Measurements from ENCODE around the gene NCAPG2. TPM values are rescaled to one million over a fixed set of nuclear protein-coding genes. Genes with fewer than 3 reads are reported as not detected.

The NCAPG2 gene
- total RNA-seq, 1 experiment from 2014 or later: 27.4 TPM

GRCh38 chr7:158587162-158588084, 117.2 kb downstream of the NCAPG2 start, which contains the start of gene PTPRN2:
Gene PTPRN2 (minus strand): TSS chr7:158587823.
- intact Hi-C loops (cut with micrococcal nuclease): no loop called here
- Mint-ChIP-seq H3K9me3 (ENCODE audit: unreplicated experiment) (no peaks in the 10 kb centered on the region), H3K27ac (ENCODE audit: low read depth, unreplicated experiment) (no peak within 1 kb of the TSS), H3K4me3 (ENCODE audit: unreplicated experiment) (no peak within 1 kb of the TSS), H3K4me1 (ENCODE audit: insufficient read depth, unreplicated experiment) (peaks cover 12% of the 10 kb centered on the region), H3K27me3 (ENCODE audit: insufficient read depth, unreplicated experiment) (peaks cover 10% of the 10 kb centered on the region), H3K36me3 (ENCODE audit: insufficient read depth, unreplicated experiment) (no peaks in the 10 kb centered on the region)
- no peak for DNase-seq (ENCODE audit: unreplicated experiment)
- ChIA-PET CTCF (no interaction called here), POLR2A (no interaction called here)
- no TSS peak for BruUV-seq (replicated peaks)
- TF ChIP-seq CTCF (IDR thresholded peaks at IDR 0.05; ENCODE audit: unreplicated experiment): no peak

GRCh38 chr7:158586499-158587161, 118.0 kb downstream of the NCAPG2 start:
- no peak overlapping the region for H3K27ac Mint-ChIP-seq (ENCODE audit: low read depth, unreplicated experiment)
- intact Hi-C loops (cut with micrococcal nuclease): no loop called here
- POLR2A ChIA-PET: no interaction called here
- H3K9me3 Mint-ChIP-seq (ENCODE audit: unreplicated experiment): no peaks in the 10 kb centered on the region
- BruUV-seq (replicated peaks): no TSS peak
- CTCF ChIA-PET: interaction anchor here (1.2 kb wide), 1 partner anchor 63 kb away, joined by 3 read pairs; no protein-coding TSS in a partner anchor
- no peak for DNase-seq (ENCODE audit: unreplicated experiment)
- no peak overlapping the region for H3K4me3 Mint-ChIP-seq (ENCODE audit: unreplicated experiment)
- H3K27me3 Mint-ChIP-seq (ENCODE audit: insufficient read depth, unreplicated experiment): peaks cover 10% of the 10 kb centered on the region
- H3K36me3 Mint-ChIP-seq (ENCODE audit: insufficient read depth, unreplicated experiment): no peaks in the 10 kb centered on the region
- TF ChIP-seq CTCF (IDR thresholded peaks at IDR 0.05; ENCODE audit: unreplicated experiment): no peak
- H3K4me1 Mint-ChIP-seq (ENCODE audit: insufficient read depth, unreplicated experiment): peaks cover 18% of the 10 kb centered on the region

GRCh38 chr7:158585721-158586498, 118.7 kb downstream of the NCAPG2 start:
- no peak overlapping the region for H3K4me3 Mint-ChIP-seq (ENCODE audit: unreplicated experiment)
- no peak overlapping the region for H3K27ac Mint-ChIP-seq (ENCODE audit: low read depth, unreplicated experiment)

More at GRCh38 chr7:158585721-158586498, 118.7 kb downstream of the NCAPG2 start:
- ChIA-PET CTCF (interaction anchor here (0.5 to 1.2 kb wide), 2 partner anchors 58 to 64 kb away, joined by 3 read pairs; no protein-coding TSS in a partner anchor), POLR2A (no interaction called here)
- H3K27me3 Mint-ChIP-seq (ENCODE audit: insufficient read depth, unreplicated experiment): peaks cover 10% of the 10 kb centered on the region
- peaks cover 20% of the 10 kb centered on the region for H3K4me1 Mint-ChIP-seq (ENCODE audit: insufficient read depth, unreplicated experiment)
- no peak for TF ChIP-seq CTCF (IDR thresholded peaks at IDR 0.05; ENCODE audit: unreplicated experiment)
- no TSS peak for BruUV-seq (replicated peaks)
- intact Hi-C loops (cut with micrococcal nuclease): no loop called here
- no peaks in the 10 kb centered on the region for H3K9me3 Mint-ChIP-seq (ENCODE audit: unreplicated experiment)
- no peak for DNase-seq (ENCODE audit: unreplicated experiment)
- H3K36me3 Mint-ChIP-seq (ENCODE audit: insufficient read depth, unreplicated experiment): no peaks in the 10 kb centered on the region

Measured in MCF 10A (cell line).